Kidney capillary endothelial cell (primary cell): ENCODE data around the gene NRL.
"Not testable (repeated sequence)": the region's sequence is repeated elsewhere in the genome, so short reads cannot be mapped to it uniquely, and the experiment has no call there.

Experiments used
- DNase-seq: peaks from one replicate; pipeline ENCODE4 v3.0.0-alpha.2; 2018; ENCODE audit warnings: low spot score

NRL gene

DNA sequence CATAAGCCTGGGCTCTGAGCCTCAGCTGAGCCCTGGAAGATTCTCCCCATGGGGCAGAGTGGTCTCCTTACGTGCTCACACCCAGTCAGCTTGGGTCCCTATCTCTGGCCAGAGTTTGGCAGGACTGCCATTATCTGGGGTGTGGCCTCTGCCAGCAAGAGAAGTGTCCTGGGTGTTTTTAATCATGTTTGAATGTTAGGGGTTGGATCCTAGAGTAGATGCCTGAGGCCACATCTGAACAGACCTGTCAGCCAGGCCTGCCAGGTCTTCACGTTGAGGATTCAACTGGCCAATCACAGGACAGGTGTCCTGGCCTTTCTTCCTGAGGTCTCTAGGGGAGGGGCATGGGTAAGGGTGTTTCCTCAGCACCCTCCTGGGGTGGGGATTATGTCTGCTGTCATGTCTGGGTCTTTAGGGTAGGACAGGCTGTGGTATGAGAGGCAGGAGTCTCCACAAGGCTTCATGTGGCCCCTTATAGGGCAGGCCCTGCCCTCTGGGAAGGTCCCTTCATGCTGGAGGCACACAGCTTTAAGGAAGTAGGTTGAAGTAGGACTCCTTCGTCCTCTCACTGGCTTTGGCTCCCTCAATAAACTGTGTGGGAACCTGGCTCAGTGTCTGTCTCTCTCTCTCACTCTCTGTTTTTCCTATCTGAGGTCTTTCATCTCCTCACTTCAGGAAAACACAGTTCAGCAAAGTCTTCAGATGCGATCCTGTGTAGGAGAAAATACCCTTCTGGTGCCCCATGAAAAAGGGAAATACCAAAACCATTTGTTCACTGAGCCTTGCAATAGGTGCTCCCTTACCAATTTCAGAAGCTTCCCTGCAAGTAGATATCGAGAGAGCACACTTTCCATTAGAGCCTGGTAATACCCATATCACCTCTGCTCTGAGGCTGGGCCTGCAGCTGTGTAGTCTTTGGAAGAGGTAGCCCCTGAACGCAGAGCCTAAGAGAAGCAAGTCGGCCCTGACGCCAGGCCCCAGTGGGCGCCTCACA, 9.0 kb upstream of the NRL start:
- no peak for DNase-seq

DNA sequence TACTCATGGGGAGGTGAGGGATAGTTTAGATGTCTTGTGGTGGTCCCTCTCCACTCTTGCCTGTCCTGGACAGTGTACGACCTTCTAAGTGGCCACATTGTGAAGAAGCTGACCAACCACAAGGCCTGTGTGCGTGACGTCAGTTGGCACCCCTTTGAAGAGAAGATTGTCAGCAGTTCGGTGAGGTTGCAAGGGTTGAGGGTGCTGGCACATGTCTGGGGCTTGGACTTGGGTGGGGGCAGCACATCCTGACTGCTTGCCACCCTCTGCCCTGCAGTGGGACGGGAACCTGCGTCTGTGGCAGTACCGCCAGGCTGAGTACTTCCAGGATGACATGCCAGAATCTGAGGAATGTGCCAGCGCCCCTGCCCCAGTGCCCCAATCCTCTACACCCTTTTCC, 8.1 kb upstream of the NRL start:
- DNase-seq: no peak

- no peak for DNase-seq
Observed at GRCh38 chr14:24122416-24122815, 7.7 kb upstream of the NRL start.

DNA sequence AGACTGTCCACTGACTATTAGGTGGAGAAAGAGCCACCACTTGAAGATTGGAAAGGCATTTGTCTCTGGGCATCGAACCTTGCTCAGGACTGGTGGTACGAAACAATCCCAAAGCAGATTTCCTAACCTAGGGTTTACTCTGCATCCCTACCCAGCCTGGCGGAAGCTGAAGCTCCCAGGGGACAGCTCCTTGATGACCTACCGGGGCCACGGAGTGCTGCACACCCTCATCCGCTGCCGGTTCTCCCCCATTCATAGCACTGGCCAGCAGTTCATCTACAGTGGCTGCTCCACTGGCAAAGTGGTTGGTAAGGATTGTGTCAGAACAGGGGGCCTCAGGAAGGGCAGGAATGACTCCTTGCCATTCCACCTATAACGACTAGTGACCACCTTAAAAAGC, 6.5 kb upstream of the NRL start:
- no peak for DNase-seq

DNA sequence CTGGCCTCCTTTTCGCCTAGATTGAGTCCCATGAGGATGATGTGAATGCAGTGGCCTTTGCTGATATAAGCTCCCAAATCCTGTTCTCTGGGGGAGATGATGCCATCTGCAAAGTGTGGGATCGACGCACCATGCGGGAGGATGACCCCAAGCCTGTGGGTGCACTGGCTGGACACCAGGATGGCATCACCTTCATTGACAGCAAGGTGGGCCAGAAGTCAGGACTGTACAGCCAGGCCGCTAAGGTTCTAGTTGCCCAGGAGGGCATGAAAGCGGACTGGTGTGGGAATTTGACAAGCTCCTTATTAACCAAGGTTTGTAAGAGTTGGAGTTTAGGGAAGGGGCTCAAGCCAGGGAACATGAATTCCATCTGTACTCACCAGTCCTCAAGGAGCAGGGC, 4.9 kb upstream of the NRL start:
- DNase-seq: no peak

DNA sequence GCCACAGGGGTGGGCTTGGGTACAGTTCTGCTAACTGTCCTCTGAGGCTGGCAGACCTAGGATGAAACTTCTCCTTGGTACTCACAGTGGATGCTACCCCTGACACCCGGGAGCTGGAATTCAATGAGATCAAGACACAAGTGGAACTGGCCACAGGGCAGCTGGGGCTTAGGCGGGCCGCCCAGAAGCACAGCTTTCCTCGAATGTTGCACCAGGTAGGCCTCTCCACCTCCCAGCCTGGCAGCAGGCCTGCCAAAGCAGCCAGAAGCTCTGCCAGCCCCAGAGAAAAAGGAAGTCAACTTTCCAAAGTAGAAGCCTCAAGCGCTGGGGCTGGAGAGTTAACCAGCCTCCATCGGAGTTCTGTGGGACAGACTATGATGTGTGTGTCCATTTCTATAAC, 2.4 kb upstream of the NRL start:
- no peak for DNase-seq

DNA sequence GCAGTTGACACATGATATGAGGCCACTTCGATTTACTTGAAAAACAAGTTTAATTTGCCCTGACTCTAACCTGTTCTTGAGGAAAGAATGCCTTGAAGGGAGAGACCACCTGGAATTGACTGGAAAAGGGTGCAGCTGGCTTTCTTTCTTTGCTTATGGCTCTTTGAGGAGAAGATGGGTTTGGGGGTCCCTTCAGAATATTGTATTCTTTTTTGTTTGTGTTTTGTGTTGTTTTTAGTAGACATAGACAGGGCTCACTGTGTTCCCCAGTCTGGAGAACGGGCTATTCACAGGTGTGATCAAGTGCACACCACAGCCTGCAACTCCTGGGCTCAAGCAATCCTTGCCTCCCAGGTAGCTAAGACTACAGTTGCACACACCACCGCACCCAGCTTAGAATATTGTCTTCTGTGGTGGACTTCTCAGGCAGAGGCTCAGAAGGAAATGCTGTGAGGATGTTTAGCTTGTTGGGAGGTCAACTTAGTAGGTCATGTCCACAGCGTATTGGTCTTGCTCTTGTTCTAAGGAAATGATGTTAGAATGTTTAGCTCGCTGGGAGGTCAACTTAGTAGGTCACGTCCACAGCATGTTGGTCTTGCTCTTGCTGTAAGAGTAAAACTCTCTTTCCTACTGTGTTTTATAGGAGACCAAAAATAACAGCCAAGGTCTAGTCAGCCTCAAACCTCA, 1.5 kb upstream of the NRL start:
- no peak for DNase-seq

DNA sequence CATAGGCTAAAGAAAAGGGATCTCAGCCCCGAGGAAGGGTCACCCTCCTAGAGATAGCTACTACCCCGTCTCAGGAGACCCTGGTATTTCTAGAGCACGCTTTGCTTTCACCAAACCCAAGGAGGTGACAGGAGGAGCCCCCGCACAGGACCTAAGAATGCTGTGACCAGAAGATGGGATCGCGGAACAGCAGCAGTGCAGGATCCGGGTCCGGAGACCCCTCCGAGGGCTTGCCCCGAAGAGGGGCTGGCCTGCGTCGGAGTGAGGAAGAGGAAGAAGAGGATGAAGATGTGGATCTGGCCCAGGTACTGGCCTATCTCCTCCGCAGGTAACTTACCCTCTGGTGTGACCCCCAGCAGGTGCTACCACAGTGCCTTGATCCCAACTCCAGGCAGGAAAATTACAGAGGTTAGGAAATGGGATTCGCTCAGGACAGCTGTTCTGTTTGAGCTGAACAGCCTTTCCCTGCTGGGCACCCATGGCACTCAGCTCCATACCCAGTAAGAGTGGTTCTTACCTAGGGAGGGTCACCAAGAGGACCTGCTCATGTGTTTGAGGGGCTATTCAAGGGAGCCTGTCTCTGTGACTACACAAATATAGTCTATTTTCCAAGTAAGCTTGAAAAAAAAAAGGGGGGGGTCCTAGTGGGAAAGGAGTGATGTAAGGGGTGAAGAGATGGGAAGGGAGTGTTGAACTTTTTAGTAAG, 826 bp upstream of the NRL start:
- no peak for DNase-seq

GRCh38 chr14:24113801-24114531, 783 bp downstream of the NRL start:
- peak; percentile 87 for DNase-seq

GRCh38 chr14:24113379-24113800, 1.4 kb downstream of the NRL start:
- DNase-seq: no peak

GRCh38 chr14:24110523-24110922, 4.2 kb downstream of the NRL start:
- DNase-seq: no peak

DNA sequence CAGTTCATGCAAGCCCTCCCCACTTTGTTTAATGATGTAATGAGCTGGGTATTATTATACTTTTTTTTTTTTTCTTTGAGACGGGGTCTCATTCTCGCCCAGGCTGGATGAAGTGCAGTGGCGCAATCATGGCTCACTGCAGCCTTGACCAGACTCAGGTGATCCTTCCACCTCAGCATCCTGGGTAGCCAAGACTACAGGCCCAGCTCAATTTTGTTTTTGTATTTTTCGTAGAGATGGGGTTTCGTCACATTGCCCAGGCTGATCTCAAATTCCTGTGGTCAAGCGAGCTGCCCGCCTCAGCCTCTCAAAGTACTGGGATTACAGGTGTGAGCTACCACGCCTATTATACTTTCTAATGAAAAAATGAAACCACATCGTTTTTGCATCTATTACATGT, 4.7 kb downstream of the NRL start:
- DNase-seq: no peak

GRCh38 chr14:24108336-24108874, 6.3 kb downstream of the NRL start:
- no peak for DNase-seq

GRCh38 chr14:24106672-24107271, 8.0 kb downstream of the NRL start:
- DNase-seq: no peak

DNA sequence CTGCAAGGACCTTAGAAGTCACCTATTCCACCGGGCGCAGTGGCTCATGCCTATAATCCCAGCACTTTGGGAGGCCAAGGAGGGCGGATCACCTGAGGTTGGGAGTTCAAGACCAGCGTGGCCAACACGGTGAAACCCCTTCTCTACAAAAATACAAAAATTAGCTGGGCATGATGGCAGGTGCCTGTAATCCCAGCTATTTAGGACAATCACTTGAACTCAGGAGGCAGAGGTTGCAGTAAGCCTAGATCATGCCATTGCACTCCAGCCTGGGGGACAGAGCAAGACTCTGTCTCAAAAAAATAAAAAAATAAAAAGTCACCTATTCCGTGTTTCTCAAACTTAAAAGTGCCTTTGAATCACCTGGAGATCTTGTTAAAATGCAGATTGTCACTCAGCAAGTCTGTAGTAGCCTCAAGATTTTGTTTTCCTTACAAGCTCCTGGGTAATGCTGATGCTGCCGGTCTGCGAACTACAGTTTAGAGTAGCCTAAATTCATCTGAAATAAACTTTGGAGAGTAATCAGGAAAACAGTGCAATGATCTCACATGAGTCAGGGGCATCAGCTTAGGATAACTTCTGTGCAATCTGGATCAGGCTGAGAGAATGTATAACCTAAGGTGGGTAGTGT, 9.0 kb downstream of the NRL start:
- not testable (repeated sequence) for DNase-seq

- DNase-seq: no peak
Observed at GRCh38 chr14:24103451-24103850, 11.3 kb downstream of the NRL start.

- no peak for DNase-seq
Observed at GRCh38 chr14:24102357-24103048, 12.2 kb downstream of the NRL start.

DNA sequence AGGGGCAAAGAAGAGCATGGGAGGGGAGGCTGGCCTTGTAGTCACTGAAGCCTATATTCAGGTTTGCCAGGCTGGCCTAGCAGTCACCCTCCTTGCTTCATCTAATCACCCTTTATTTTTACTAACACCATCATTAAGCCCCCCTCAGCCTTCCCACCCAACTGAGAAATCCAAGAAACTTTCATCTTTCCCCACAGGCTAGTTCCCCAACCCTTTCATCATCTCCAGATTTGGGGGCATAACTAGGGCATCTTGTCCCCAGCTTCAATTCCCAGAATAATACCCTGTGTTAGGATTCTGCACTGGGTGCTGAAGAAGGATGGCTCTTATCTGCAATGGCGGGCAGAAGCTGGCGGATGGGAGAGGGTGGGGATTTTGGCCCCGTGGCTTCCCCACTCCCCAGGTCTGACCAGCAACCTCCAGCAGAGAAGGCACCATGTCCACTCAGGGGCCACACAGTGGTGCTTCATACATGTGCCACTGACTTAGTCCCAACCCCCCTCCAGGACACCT, 13.7 kb downstream of the NRL start:
- DNase-seq: no peak

GRCh38 chr14:24100197-24100981, 14.4 kb downstream of the NRL start:
- DNase-seq: no peak
